Liver (tissue), 9 donors: Measurements from ENCODE around the gene KRT9. TPM values are rescaled to one million over a fixed set of nuclear protein-coding genes. Genes with fewer than 3 reads are reported as not detected.
"Not testable (repeated sequence)": the region's sequence is repeated elsewhere in the genome, so short reads cannot be mapped to it uniquely, and the experiment has no call there.

Source experiments
- DNase-seq: peaks from one replicate; pipeline ENCODE4 v3.0.0-alpha.2; 2017; ENCODE audit warnings: low spot score
- H3K27ac ChIP-seq, 2 donors: one replicate each; pipeline ENCODE4 v1.7.0; 2013; ENCODE audit warnings: inconsistent platforms in 2 of 2, low read length in 2 of 2, control low read depth in 1 of 2, low read depth in 1 of 2, mild to moderate bottlenecking in 1 of 2
- H3K27me3 ChIP-seq, 4 donors: one replicate each; pipeline versions ENCODE4 v1.6.1 to v1.7.0; 2013; ENCODE audit warnings: low read length in 3 of 4, inconsistent platforms in 1 of 4, mild to moderate bottlenecking in 1 of 4, moderate library complexity in 1 of 4; ENCODE audit not compliant: control insufficient read depth in 4 of 4, insufficient read depth in 4 of 4
- H3K36me3 ChIP-seq, 4 donors: one replicate each; pipeline versions ENCODE4 v1.6.1 to v1.7.0; 2013; ENCODE audit warnings: low read length in 3 of 4, mild to moderate bottlenecking in 3 of 4, low read depth in 1 of 4, moderate library complexity in 1 of 4; ENCODE audit not compliant: control insufficient read depth in 4 of 4, insufficient read depth in 3 of 4
- H3K4me1 ChIP-seq, 4 donors: one replicate each; pipeline versions ENCODE4 v1.6.1 to v1.7.0; 2013; ENCODE audit warnings: low read length in 3 of 4, mild to moderate bottlenecking in 3 of 4, moderate library complexity in 1 of 4; ENCODE audit not compliant: control insufficient read depth in 4 of 4, insufficient read depth in 4 of 4
- H3K4me3 ChIP-seq, 3 donors: one replicate each; pipeline versions ENCODE4 v1.6.1 to v1.7.0; 2013; ENCODE audit warnings: low read length in 3 of 3, control low read depth in 1 of 3, low read depth in 1 of 3, mild to moderate bottlenecking in 1 of 3
- H3K9ac ChIP-seq, 2 donors: one replicate each; pipeline ENCODE4 v1.7.0; 2013; ENCODE audit warnings: low read length in 2 of 2, mild to moderate bottlenecking in 2 of 2, moderate library complexity in 2 of 2, control low read depth in 1 of 2, low read depth in 1 of 2
- H3K9me3 ChIP-seq, 4 donors: one replicate each; pipeline versions ENCODE4 v1.6.1 to v1.7.0; 2013; ENCODE audit warnings: low read length in 3 of 4; ENCODE audit not compliant: control insufficient read depth in 4 of 4
- ATF3 ChIP-seq: IDR thresholded peaks from 2 replicates; pipeline ENCODE4 v1.6.1; 2016; ENCODE audit warnings: antibody characterized with exemption
- CTCF ChIP-seq: fragments of 150-350 bp; IDR thresholded peaks from 2 replicates; pipeline ENCODE4 v1.5.1; 2017; ENCODE audit warnings: improper control_type of control experiment, low read depth, low read length; ENCODE audit not compliant: missing input control
- EGR1 ChIP-seq, 2 donors: IDR thresholded peaks; 2 replicates each; pipeline ENCODE4 v1.6.1; 2016 to 2018; ENCODE audit warnings: antibody characterized with exemption in 2 of 2, low read depth in 2 of 2
- FOXA1 ChIP-seq: IDR thresholded peaks from 2 replicates; pipeline ENCODE4 v1.6.1; 2016; ENCODE audit warnings: antibody characterized with exemption
- FOXA2 ChIP-seq: IDR thresholded peaks from 2 replicates; pipeline ENCODE4 v1.6.1; 2016; ENCODE audit warnings: antibody characterized with exemption
- GABPA ChIP-seq, 2 donors: IDR thresholded peaks in 1 of 2; conservative IDR thresholded peaks in 1 of 2; 2 replicates each; pipeline ENCODE4 v1.6.1; 2016; ENCODE audit warnings: antibody characterized with exemption in 2 of 2, mild to moderate bottlenecking in 1 of 2, moderate library complexity in 1 of 2
- HNF4A ChIP-seq, 2 donors: conservative IDR thresholded peaks; 2 replicates each; pipeline ENCODE4 v1.6.1; 2016; ENCODE audit warnings: antibody characterized with exemption in 2 of 2, mild to moderate bottlenecking in 2 of 2
- HNF4G ChIP-seq: IDR thresholded peaks from 2 replicates; pipeline ENCODE4 v1.6.1; 2016; ENCODE audit warnings: antibody characterized with exemption
- JUND ChIP-seq, 2 donors: IDR thresholded peaks; 2 replicates each; pipeline ENCODE4 v1.6.1; 2016; ENCODE audit warnings: antibody characterized with exemption in 2 of 2
- MAX ChIP-seq: IDR thresholded peaks from 2 replicates; pipeline ENCODE4 v1.6.1; 2016; ENCODE audit warnings: antibody characterized with exemption
- NR2F2 ChIP-seq: IDR thresholded peaks from 2 replicates; pipeline ENCODE4 v1.6.1; 2016; ENCODE audit warnings: antibody characterized with exemption
- RAD21 ChIP-seq, 2 donors: IDR thresholded peaks; 2 replicates each; pipeline ENCODE4 v1.6.1; 2016; ENCODE audit warnings: antibody characterized with exemption in 2 of 2, mild to moderate bottlenecking in 2 of 2
- REST ChIP-seq: IDR thresholded peaks from 2 replicates; pipeline ENCODE4 v1.6.1; 2016; ENCODE audit warnings: antibody characterized with exemption, mild to moderate bottlenecking
- RXRA ChIP-seq, 2 donors: IDR thresholded peaks; 2 replicates each; pipeline ENCODE4 v1.6.1; 2017 to 2018; ENCODE audit warnings: antibody characterized with exemption in 2 of 2, mild to moderate bottlenecking in 1 of 2
- SP1 ChIP-seq: IDR thresholded peaks from 2 replicates; pipeline ENCODE4 v1.6.1; 2018; ENCODE audit warnings: antibody characterized with exemption, mild to moderate bottlenecking
- TAF1 ChIP-seq: conservative IDR thresholded peaks from 2 replicates; pipeline ENCODE4 v1.6.1; 2016; ENCODE audit warnings: antibody characterized with exemption, mild to moderate bottlenecking
- YY1 ChIP-seq: IDR thresholded peaks from 2 replicates; pipeline ENCODE4 v1.6.1; 2016; ENCODE audit warnings: antibody characterized with exemption, mild to moderate bottlenecking
- ZBTB33 ChIP-seq: IDR thresholded peaks from 2 replicates; pipeline ENCODE4 v1.6.1; 2016; ENCODE audit warnings: antibody characterized with exemption
- WGBS: extraction: QIAGEN DNeasy Blood & Tissue Kit; methylation state at CpG from one replicate; pipeline ENCODE4 v1.1.7; 2013; 5-methylcytosine and 5-hydroxymethylcytosine counted together
- polyA plus RNA-seq, 2 donors: library from polyadenylated mRNA; stranded (reverse) in 1 of 2; unstranded in 1 of 2; fragments of 200-250 nt in 1 of 2; fragments of >200 nt in 1 of 2; fragmentation: Nextera tagmentation in 1 of 2; extraction: Ambion mirVana in 1 of 2; gene quantifications; one replicate each; pipeline versions ENCODE4 v1.2.1 to v1.2.3, GENCODE V29; 2013 to 2015
- total RNA-seq, 2 donors: library from RNA; depleted of rRNA; stranded (reverse); fragments of >200 nt; gene quantifications; one replicate each; pipeline ENCODE4 v1.2.3, GENCODE V29; 2014
- donor health status: healthy.
- donor health status: healthy.
- donor health status: healthy.
- donor health status: healthy.
- donor health status: healthy.

The KRT9 gene
- total and polyA plus RNA-seq, 4 donors: not detected

- no peak for DNase-seq
- Histone ChIP-seq H3K4me1 (no peaks in the 10 kb centered on the region), H3K9ac (no peak overlapping the region), H3K4me3 (no peak overlapping the region), H3K36me3 (no peaks in the 10 kb centered on the region), H3K27me3 (no peaks in the 10 kb centered on the region), H3K27ac (no peak overlapping the region), H3K9me3 (no peaks in the 10 kb centered on the region)
- WGBS: 78% methylated on average over 5 of the region's 5 CpGs
- TF ChIP-seq REST: no peak
- TF ChIP-seq FOXA1: no peak
- no peak for TF ChIP-seq SP1
- TF ChIP-seq TAF1: no peak
- no peak for TF ChIP-seq EGR1 (IDR thresholded peaks at IDR 0.05; ENCODE audit: low read depth in 2 of 2)
- TF ChIP-seq ATF3: no peak
- TF ChIP-seq HNF4G: no peak
- TF ChIP-seq NR2F2: no peak
- TF ChIP-seq CTCF: no peak
- TF ChIP-seq FOXA2: no peak
- no peak for TF ChIP-seq RXRA (IDR thresholded peaks at IDR 0.05)
- no peak for TF ChIP-seq YY1
- TF ChIP-seq JUND (IDR thresholded peaks at IDR 0.05): no peak
- TF ChIP-seq ZBTB33: no peak
- TF ChIP-seq GABPA (IDR thresholded peaks at IDR 0.05 in 1 of 2, conservative IDR thresholded peaks at IDR 0.05 in 1 of 2): no peak
- no peak for TF ChIP-seq HNF4A (conservative IDR thresholded peaks at IDR 0.05)
- no peak for TF ChIP-seq MAX
- no peak for TF ChIP-seq RAD21 (IDR thresholded peaks at IDR 0.05)
These were observed 13.6 kb upstream of the KRT9 start for GRCh38 chr17:41585301-41586056.

- H3K4me3 ChIP-seq, H3K27ac ChIP-seq, H3K36me3 ChIP-seq, DNase-seq, H3K9ac ChIP-seq, H3K27me3 ChIP-seq, H3K9me3 ChIP-seq, H3K4me1 ChIP-seq: not testable (repeated sequence)
- 90% methylated on average over 8 of the region's 8 CpGs for WGBS
These were observed 12.6 kb upstream of the KRT9 start for GRCh38 chr17:41584331-41584927.
